SK-N-SH treated with all-trans-retinoic acid at 6 μM for 48 hours (cell line): ENCODE results near the gene TTC3.
"Not testable (repeated sequence)": the region's sequence is repeated elsewhere in the genome, so short reads cannot be mapped to it uniquely, and the experiment has no call there.

Experiments
- ARNTL ChIP-seq: fragments of 450-650 bp; formaldehyde crosslinking; IDR thresholded peaks from 2 replicates; pipeline ENCODE4 v1.5.0; 2020; ENCODE audit warnings: low read depth, mild to moderate bottlenecking, moderate library complexity, borderline replicate concordance
- BACH2 ChIP-seq: fragments of 250-450 bp; sonication (Bioruptor Pico); IDR thresholded peaks from 2 replicates; pipeline ENCODE4 v1.9.0; 2021; ENCODE audit warnings: mild to moderate bottlenecking, borderline replicate concordance
- ISL1 ChIP-seq: fragments of 250-450 bp; sonication (Bioruptor Pico); IDR thresholded peaks from 2 replicates; pipeline ENCODE4 v2.1.2; 2022; ENCODE audit warnings: mild to moderate bottlenecking, moderate library complexity
- OSR1 ChIP-seq: fragments of 250-450 bp; sonication (Bioruptor Pico); IDR thresholded peaks from 2 replicates; pipeline ENCODE4 v1.8.0; 2022; ENCODE audit warnings: moderate library complexity, mild to moderate bottlenecking, inconsistent platforms
- PATZ1 ChIP-seq: fragments of 250-450 bp; sonication (Bioruptor Pico); IDR thresholded peaks from 2 replicates; pipeline ENCODE4 v1.8.0; 2020; ENCODE audit warnings: mild to moderate bottlenecking, moderate library complexity, borderline replicate concordance
- POU6F1 ChIP-seq: fragments of 250-450 bp; sonication (Bioruptor Pico); IDR thresholded peaks from 2 replicates; pipeline ENCODE4 v1.8.0; 2021; ENCODE audit warnings: low read depth, mild to moderate bottlenecking, moderate library complexity, borderline replicate concordance
- TOX ChIP-seq: fragments of 250-450 bp; sonication (Bioruptor Pico); IDR thresholded peaks from 2 replicates; pipeline ENCODE4 v1.8.0; 2021; ENCODE audit warnings: mild to moderate bottlenecking, moderate library complexity, borderline replicate concordance
- TSHZ2 ChIP-seq: fragments of 250-450 bp; sonication (Bioruptor Pico); IDR thresholded peaks from 2 replicates; pipeline ENCODE4 v1.5.0; 2020; ENCODE audit warnings: mild to moderate bottlenecking, moderate library complexity
- ZC3H10 ChIP-seq: fragments of 250-450 bp; sonication (Bioruptor Pico); IDR thresholded peaks from 2 replicates; pipeline ENCODE4 v1.5.1; 2021; ENCODE audit warnings: mild to moderate bottlenecking, moderate library complexity
- ZFP3 ChIP-seq: fragments of 250-450 bp; sonication (Bioruptor Pico); IDR thresholded peaks from 2 replicates; pipeline ENCODE4 v1.5.0; 2020; ENCODE audit warnings: mild to moderate bottlenecking, moderate library complexity
- ZFP30 ChIP-seq: fragments of 450-650 bp; formaldehyde crosslinking; IDR thresholded peaks from 2 replicates; pipeline ENCODE4 v1.5.0; 2022; ENCODE audit warnings: mild to moderate bottlenecking, moderate library complexity
- ZNF565 ChIP-seq: fragments of 450-650 bp; formaldehyde crosslinking; conservative IDR thresholded peaks from 2 replicates; pipeline ENCODE4 v1.5.0; 2020; ENCODE audit warnings: low read depth, mild to moderate bottlenecking, moderate library complexity
- ZNF70 ChIP-seq: fragments of 450-650 bp; formaldehyde crosslinking; IDR thresholded peaks from 2 replicates; pipeline ENCODE4 v1.5.0; 2020; ENCODE audit warnings: mild to moderate bottlenecking, moderate library complexity

- not testable (repeated sequence) for TF ChIP-seq ZFP3 (CRISPR knock-in tag); ISL1 (CRISPR knock-in tag); POU6F1 (CRISPR knock-in tag); PATZ1; ZFP30; ZNF70 (CRISPR knock-in tag); OSR1 (CRISPR knock-in tag); ARNTL (CRISPR knock-in tag); ZNF565 (CRISPR knock-in tag); ZC3H10; TOX; TSHZ2 (CRISPR knock-in tag); BACH2 (CRISPR knock-in tag)
These were observed 23.3 kb upstream of the TTC3 start for GRCh38 chr21:37049741-37050140.
